ENCODE results near the gene ADISSP. TPM values are rescaled to one million over a fixed set of nuclear protein-coding genes. Genes with fewer than 3 reads are reported as not detected.

The ADISSP gene
- total and polyA plus RNA-seq, 2 of the 13 experiments (the other 11 are each of a cell fraction or from before 2014, with no cell fraction given), result 38.3 to 90.6 TPM

DNA sequence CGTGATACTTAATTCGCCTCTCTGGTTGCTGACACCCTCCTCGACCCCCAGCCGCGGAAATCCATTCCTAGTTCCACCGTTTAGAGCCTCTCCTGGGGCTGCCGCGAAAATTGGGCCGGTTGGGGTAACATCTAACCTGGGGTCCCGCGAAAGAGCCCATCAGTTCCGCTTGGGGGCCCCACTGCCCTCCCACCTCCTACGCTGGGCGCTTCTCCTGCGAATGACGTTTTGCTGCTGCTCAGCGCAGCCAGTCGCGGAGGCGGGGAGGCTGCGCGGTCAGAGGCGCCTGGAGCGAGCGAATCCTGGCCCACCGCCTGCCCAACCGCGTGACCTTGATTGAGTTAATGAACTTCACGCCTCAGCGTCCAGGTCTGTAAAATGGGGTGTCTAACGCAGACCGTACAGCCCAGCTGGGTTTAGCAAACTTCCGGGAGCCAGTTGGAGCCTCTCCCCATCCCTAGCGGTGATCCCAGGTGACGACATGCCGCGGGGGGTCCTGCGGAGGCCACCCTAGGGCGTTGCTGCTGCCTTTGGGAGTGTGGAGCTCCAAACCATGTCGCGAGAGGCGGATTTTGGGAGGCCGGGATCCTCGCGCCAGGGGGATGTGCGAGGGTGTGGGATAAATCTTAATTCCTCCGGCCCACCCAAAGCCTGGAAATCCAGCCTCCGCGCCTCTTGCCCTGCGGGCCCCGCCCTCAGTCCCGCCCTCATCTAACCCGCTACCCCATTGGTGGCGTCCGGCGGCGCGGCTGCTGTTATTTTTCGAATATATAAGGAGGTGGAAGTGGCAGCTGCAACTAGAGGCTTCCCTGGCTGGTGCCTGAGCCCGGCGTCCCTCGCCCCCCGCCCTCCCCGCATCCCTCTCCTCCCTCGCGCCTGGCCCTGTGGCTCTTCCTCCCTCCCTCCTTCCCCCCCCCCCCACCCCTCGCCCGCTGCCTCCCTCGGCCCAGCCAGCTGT lies 28.2 kb upstream of the ADISSP start, which contains the start of gene CDC25B (continued):
- no peak for TF ChIP-seq SP1 (IDR thresholded peaks at IDR 0.05)
- peak; percentile 59 for TF ChIP-seq SP1 (CRISPR knock-in tag; IDR thresholded peaks at IDR 0.05)
- no peak for TF ChIP-seq SMARCE1 (IDR thresholded peaks at IDR 0.05; ENCODE audit: borderline replicate concordance)
- peak; percentile 86 for TF ChIP-seq ZNF687 (CRISPR knock-in tag; IDR thresholded peaks at IDR 0.05)
- no peak for TF ChIP-seq TOPORS (CRISPR knock-in tag; IDR thresholded peaks at IDR 0.05)
- 0 out of 2 replicates have a peak, but pooled peaks have one; percentile 32 for TF ChIP-seq ZBTB3 (CRISPR knock-in tag; IDR thresholded peaks at IDR 0.05; ENCODE audit: borderline replicate concordance, low read depth)
- TF ChIP-seq ZNF225 (CRISPR knock-in tag; IDR thresholded peaks at IDR 0.05), result peak; percentile 92; the same call in 1 of the 2 replicates
- TF ChIP-seq CREB1 (IDR thresholded peaks at IDR 0.05), result peak; percentile 60; the same call in 1 of the 2 replicates
- no peak for TF ChIP-seq CREB1 (CRISPR knock-in tag; IDR thresholded peaks at IDR 0.05)
- TF ChIP-seq, protein P1, sequence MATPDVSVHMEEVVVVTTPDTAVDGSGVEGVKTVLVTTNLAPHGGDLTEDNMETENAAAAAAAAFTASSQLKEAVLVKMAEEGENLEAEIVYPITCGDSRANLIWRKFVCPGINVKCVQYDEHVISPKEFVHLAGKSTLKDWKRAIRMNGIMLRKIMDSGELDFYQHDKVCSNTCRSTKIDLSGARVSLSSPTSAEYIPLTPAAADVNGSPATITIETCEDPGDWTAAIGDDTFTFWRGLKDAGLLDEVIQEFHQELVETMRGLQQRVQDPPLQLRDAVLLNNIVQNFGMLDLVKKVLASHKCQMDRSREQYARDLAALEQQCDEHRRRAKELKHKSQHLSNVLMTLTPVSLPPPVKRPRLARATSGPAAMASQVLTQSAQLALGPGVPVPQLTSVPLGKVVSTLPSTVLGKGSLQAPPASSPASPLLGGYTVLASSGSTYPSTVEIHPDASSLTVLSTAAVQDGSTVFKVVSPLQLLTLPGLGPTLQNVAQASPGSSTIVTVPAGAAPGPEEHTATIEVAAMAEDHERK (CRISPR knock-in tag; IDR thresholded peaks at IDR 0.05; ENCODE audit: low read depth), result no peak
- TF ChIP-seq ZNF510 (CRISPR knock-in tag; IDR thresholded peaks at IDR 0.05; ENCODE audit: low read depth), result peak; percentile 87; the same call in 1 of the 2 replicates
- no peak for TF ChIP-seq SOX5 (CRISPR knock-in tag; IDR thresholded peaks at IDR 0.05; ENCODE audit: borderline replicate concordance)
- TF ChIP-seq CEBPB (IDR thresholded peaks at IDR 0.05; ENCODE audit: borderline replicate concordance, low read depth, low read length), result peak; percentile 29; the same call in 1 of the 2 replicates
- no peak for TF ChIP-seq ZMAT5 (CRISPR knock-in tag; IDR thresholded peaks at IDR 0.05; ENCODE audit: borderline replicate concordance, low read depth)
- TF ChIP-seq THAP11 (CRISPR knock-in tag; IDR thresholded peaks at IDR 0.05), result peak; percentile 59; the same call in 1 of the 2 replicates
- TF ChIP-seq FOXJ3 (CRISPR knock-in tag; IDR thresholded peaks at IDR 0.05; ENCODE audit: borderline replicate concordance), result no peak
- no peak for TF ChIP-seq ZNF724P (CRISPR knock-in tag; IDR thresholded peaks at IDR 0.05; ENCODE audit: borderline replicate concordance)
- 0 out of 2 replicates have a peak, but pooled peaks have one; percentile 26 for TF ChIP-seq ZFP41 (CRISPR knock-in tag; IDR thresholded peaks at IDR 0.05; ENCODE audit: borderline replicate concordance)
- TF ChIP-seq MTA1 (CRISPR knock-in tag; IDR thresholded peaks at IDR 0.05; ENCODE audit: borderline replicate concordance), result peak; percentile 91; the same call in 1 of the 2 replicates
- no peak; the same call in 1 of the 2 replicates for TF ChIP-seq ZNF777 (CRISPR knock-in tag; IDR thresholded peaks at IDR 0.05)
- no peak; the same call in 1 of the 2 replicates for TF ChIP-seq ELF4 (CRISPR knock-in tag; IDR thresholded peaks at IDR 0.05; ENCODE audit: borderline replicate concordance)
- TF ChIP-seq ZNF891 (CRISPR knock-in tag; IDR thresholded peaks at IDR 0.05), result peak; percentile 74
- no peak for TF ChIP-seq IKZF1 (IDR thresholded peaks at IDR 0.05)

Data from HepG2 (cell line).